Islet precursor cell (in vitro differentiated cells): ENCODE results near the gene ACVR1B.

Experiments used
- DNase-seq: peaks from one replicate; pipeline ENCODE4 v3.0.0-alpha.2; 2018

ACVR1B gene

GRCh38 chr12:52005903-52006703 lies 54.6 kb downstream of the ACVR1B start:
- peak; percentile 79 for DNase-seq

DNA sequence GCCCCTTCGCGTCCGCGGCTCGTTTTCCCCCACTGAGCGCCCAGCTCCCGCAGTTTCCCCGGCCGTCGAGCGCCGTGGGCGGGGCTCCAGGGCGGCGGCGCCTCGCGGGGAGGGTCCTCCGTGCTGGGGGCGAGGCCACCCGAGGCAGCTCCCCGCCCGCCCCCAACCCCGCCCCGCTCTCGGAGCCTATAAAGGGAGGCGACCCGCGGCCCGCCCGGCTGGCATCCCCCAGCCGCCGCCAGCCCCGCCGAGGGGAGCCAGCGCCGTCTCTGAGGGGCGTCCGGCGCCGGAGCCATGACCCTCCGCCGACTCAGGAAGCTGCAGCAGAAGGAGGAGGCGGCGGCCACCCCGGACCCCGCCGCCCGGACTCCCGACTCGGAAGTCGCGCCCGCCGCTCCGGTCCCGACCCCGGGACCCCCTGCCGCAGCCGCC lies 55.2 kb downstream of the ACVR1B start, which contains the start of gene TAMALIN:
TSS of gene TAMALIN (plus strand) at position 221 of the 432 bp plus-strand sequence. CDS start at position 295, 74 bp downstream.
- peak; percentile 89 for DNase-seq

DNA sequence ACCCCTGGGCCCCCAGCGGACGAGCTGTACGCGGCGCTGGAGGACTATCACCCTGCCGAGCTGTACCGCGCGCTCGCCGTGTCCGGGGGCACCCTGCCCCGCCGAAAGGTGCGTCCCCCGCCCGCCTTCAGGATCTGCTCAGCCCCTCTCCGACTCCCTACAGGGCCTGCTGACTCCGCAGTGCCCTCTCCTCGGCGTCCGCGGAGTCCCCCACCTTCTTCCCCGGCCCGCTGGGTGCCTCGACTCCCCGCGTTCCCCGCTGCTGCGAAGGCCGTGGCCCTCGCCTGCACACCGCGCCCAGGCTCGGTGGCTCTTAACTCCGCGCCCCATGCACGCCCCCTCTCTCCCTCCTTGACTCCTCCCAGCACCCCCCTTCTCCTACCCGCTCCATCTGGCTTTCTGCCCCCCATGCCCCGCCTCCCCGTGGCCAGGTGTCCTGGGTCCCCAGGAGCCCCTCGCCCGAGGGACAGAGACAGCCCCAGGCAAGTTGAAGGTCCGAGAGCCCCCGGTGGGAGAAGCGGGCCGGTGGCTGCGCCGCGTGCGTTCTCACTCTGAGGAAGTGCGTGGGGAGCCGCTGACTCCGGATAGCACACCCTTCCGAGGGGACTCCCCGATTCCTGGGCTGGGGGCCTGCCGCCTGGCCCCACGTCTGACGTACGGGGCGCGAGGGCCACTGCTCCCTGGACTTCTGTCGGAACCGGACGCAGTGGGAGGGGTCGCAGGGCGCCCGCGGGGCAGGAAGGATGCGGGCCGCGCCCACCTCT lies 55.8 kb downstream of the ACVR1B start:
- DNase-seq = no peak

GRCh38 chr12:52007982-52008510 lies 56.5 kb downstream of the ACVR1B start:
- no peak for DNase-seq

DNA sequence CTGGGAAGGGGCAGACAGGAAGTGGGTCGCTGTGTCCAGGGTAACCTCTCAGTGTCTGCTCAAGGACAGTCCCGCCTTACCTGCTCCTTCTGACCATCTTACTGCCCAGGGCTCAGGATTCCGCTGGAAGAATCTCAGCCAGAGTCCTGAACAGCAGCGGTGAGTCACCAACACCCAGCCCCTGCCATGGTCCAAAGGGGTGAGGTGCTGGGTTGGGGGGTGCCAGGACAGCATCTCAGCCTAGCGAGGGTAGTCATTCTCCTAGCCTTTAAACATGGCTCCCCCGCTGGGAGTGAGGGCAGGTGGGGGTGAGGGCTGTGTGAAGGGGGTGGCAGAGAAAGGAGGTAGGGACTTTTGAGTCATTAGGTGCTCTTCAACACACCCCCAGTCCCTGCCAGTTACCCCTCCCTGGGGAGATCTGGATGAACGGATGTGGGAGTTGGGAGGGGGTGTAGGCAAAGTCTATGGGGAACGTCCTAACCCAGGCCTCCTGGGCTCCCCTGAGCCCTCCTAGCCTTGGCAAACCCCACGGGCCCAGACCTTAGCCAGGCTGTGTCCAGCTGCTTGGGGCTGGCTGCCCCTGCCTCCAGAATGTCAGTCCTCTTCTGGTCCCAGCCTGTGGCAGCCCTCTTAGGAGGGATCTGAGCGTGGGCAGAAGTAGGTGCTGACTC lies 57.7 kb downstream of the ACVR1B start:
- peak; percentile 65 for DNase-seq

GRCh38 chr12:52010152-52010622 lies 58.7 kb downstream of the ACVR1B start:
- peak; percentile 99 for DNase-seq

GRCh38 chr12:52010692-52011601 lies 59.4 kb downstream of the ACVR1B start:
- DNase-seq = no peak

GRCh38 chr12:52011602-52012214 lies 60.2 kb downstream of the ACVR1B start:
- no peak for DNase-seq

DNA sequence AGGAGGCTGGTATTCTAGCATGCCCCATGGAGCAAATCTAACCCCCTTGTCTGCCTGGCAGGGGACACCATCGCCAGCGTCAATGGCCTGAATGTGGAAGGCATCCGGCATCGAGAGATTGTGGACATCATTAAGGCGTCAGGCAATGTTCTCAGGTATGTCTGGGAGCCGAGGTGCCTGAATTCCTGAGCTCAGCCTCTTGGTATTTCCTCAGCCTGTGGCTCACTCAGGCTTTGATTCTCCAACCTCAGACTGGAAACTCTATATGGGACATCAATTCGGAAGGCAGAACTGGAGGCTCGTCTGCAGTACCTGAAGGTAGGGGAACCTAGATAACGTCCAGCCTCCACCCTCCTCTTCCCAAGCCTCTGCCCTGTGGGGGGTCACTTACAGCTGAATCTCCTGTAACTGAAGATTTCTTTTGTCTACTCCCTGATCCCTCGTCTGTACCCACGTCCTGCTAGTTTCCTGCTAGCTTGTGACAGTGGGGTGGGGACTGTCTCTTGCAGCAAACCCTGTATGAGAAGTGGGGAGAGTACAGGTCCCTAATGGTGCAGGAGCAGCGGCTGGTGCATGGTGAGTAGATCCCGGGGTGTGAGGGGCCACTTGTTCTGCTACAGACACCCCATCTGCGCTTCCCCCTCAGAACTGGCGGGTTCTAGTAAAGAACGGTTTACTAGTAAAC lies 62.3 kb downstream of the ACVR1B start:
- peak; percentile 81 for DNase-seq

GRCh38 chr12:52014567-52015530 lies 63.4 kb downstream of the ACVR1B start:
- DNase-seq = no peak

DNA sequence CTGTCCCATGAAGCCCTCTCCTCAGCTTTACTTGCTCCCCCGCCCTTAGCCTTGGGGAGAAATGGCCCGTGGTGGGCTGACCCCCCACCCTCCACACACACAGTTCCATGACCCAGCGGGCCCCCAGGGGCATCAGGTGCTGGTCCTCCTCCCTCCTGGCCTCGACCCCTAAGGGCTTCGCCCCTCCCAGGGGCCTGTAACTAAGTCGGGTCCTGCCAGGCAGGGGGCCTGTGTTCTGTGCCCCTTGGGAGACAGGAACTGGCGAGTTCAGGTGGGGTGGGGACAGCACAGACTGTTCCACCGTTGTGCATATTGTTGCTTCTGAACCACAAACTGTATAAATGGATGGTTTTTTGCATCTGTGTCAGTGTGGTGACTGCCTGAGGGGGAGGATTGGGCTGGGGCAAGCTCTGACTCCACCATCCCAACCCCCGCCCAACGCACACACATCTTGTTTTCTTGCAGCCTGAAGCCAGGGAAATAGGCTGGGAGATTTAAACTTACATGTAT lies 64.1 kb downstream of the ACVR1B start:
- no peak for DNase-seq

DNA sequence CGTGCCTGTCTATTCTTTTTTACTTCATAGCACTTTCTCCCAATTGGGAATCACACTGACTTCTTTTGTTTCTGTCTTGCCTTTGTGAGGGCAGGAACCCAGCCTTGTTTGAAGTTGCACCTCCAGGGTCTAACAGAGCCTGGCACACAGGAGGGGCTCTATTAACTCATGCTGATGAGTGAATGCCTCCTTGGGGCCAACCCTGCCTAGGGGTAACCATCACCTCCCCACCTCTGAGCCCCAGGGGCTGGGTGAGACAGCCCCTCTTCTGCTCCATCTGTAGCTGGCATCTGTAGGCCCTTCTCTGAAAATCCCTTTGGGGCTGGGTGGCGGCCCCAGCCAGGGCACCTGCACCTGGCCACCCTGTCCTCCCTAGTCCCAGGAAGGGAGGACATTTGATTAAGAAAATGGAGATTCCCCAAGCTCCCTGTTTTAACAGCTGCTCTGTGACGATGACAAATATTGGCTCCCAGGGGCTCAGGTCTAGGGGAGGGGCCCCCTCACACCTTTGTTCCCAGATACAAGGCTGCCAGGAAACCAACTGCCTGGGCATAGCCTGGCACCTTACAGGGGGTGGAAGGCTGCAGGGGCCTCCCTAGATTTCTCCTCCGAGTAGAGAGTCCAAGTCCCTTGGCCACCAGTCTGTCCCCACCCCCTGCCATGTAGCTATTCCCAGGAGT lies 67.1 kb downstream of the ACVR1B start:
- DNase-seq = no peak

- DNase-seq = no peak
These were observed 67.7 kb downstream of the ACVR1B start for GRCh38 chr12:52019113-52019770.

- peak; percentile 93 for DNase-seq
These were observed 69.2 kb downstream of the ACVR1B start for GRCh38 chr12:52020539-52021336.

DNA sequence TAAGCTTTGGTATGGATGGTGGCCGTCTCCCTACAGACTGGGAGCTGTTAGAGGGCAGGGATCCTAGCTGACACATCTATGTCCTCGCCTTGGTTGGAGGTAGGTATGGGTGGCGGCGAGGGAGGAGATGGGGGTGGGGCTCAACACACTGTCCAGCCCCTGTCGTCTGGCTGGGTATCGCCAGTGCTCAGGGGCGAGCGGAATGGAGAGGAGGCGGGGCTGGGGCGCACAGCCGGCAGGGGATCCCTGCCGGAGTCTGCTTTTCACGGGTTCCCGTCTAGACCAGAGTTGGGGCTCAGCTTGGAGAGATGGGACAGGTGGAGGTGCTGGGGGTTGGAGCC lies 71.3 kb downstream of the ACVR1B start:
- peak; percentile 87 for DNase-seq

- peak; percentile 97 for DNase-seq
These were observed 71.9 kb downstream of the ACVR1B start for GRCh38 chr12:52023182-52023975.
